IMR-90 (cell line): ENCODE data around the gene DNAH3. TPM values are rescaled to one million over a fixed set of nuclear protein-coding genes. Genes with fewer than 3 reads are reported as not detected.

ENCODE experiments used
- ATAC-seq: fragments of 200-7000 bp; cut with Tn5 transposase; 2 replicates; pipeline ENCODE4 v1.9.1; 2020; ENCODE audit warnings: low read depth, mild to moderate bottlenecking, moderate library complexity
- BruUV-seq: library from RNA; stranded (reverse); fragments of 400-500 nt; replicated peaks from 2 replicates; lab custom pipeline; 2021; lab: Mats Ljungman, UMichigan
- CTCF ChIA-PET: fragments of 300-600 bp; formaldehyde crosslinking; extraction: SDS; loops from one replicate; lab custom pipeline; 2021; ENCODE audit warnings: antibody characterized with exemption; lab: Yijun Ruan, JAX
- POLR2A ChIA-PET: fragments of 300-600 bp; sonication (Branson Sonifier 250); formaldehyde crosslinking; loops from one replicate; lab custom pipeline; 2022; ENCODE audit warnings: antibody characterized with exemption; ENCODE audit not compliant: unreplicated experiment; lab: Charles Lee
- DNase-seq: peaks from one replicate; pipeline ENCODE4 v3.0.0; 2013
- H2AFZ ChIP-seq: replicated peaks from 2 replicates; pipeline ENCODE3; 2013; ENCODE audit warnings: low read length, mild to moderate bottlenecking; ENCODE audit not compliant: poor library complexity
- H2AK5ac ChIP-seq: 2 replicates; pipeline ENCODE4 v1.6.1; 2013; ENCODE audit warnings: low read depth, low read length, inconsistent platforms
- H2AK9ac ChIP-seq: replicated peaks from 2 replicates; pipeline ENCODE3; 2013; ENCODE audit warnings: mild to moderate bottlenecking, low read depth, low read length, moderate library complexity; ENCODE audit not compliant: poor library complexity
- H2BK120ac ChIP-seq: 2 replicates; pipeline ENCODE4 v1.6.1; 2013; ENCODE audit warnings: low read depth, low read length, inconsistent platforms
- H2BK15ac ChIP-seq: 3 replicates; pipeline ENCODE4 v1.6.1; 2013; ENCODE audit warnings: low read depth, low read length, inconsistent platforms
- H2BK20ac ChIP-seq: 2 replicates; pipeline ENCODE4 v1.6.1; 2013; ENCODE audit warnings: low read depth, mild to moderate bottlenecking, inconsistent platforms, low read length, moderate library complexity
- H2BK5ac ChIP-seq: 2 replicates; pipeline ENCODE4 v1.6.1; 2013; ENCODE audit warnings: mild to moderate bottlenecking, low read depth, low read length, inconsistent platforms; ENCODE audit not compliant: poor library complexity, severe bottlenecking
- H3K14ac ChIP-seq: replicated peaks from 2 replicates; pipeline ENCODE4 v1.6.1; 2013; ENCODE audit warnings: low read depth, low read length, inconsistent platforms
- H3K18ac ChIP-seq: 2 replicates; pipeline ENCODE4 v1.6.1; 2013; ENCODE audit warnings: low read depth, low read length, control low read depth
- H3K23ac ChIP-seq: 2 replicates; pipeline ENCODE4 v1.6.1; 2013; ENCODE audit warnings: low read depth, low read length, inconsistent platforms
- H3K27ac ChIP-seq: 2 replicates; pipeline ENCODE4 v1.5.1; 2013; ENCODE audit warnings: mild to moderate bottlenecking, control low read depth, low read length; ENCODE audit not compliant: insufficient read depth
- H3K27me3 ChIP-seq: 2 replicates; pipeline ENCODE4 v1.6.1; 2013; ENCODE audit warnings: low read length; ENCODE audit not compliant: control insufficient read depth, insufficient read depth
- H3K36me3 ChIP-seq: 2 replicates; pipeline ENCODE4 v1.6.1; 2013; ENCODE audit warnings: low read length, mixed read lengths; ENCODE audit not compliant: control insufficient read depth, insufficient read depth
- H3K4ac ChIP-seq: 2 replicates; pipeline ENCODE4 v1.6.1; 2013; ENCODE audit warnings: low read depth, low read length, inconsistent platforms
- H3K4me1 ChIP-seq: 2 replicates; pipeline ENCODE4 v1.6.1; 2013; ENCODE audit warnings: low read length, mixed read lengths; ENCODE audit not compliant: control insufficient read depth, insufficient read depth
- H3K4me2 ChIP-seq: 2 replicates; pipeline ENCODE4 v1.6.1; 2013; ENCODE audit warnings: low read depth, mild to moderate bottlenecking, control low read depth, low read length, moderate library complexity
- H3K4me3 ChIP-seq: 2 replicates; pipeline ENCODE4 v1.5.1; 2013; ENCODE audit warnings: low read depth, mild to moderate bottlenecking, control low read depth, low read length, moderate library complexity; ENCODE audit not compliant: insufficient read depth
- H3K56ac ChIP-seq: 2 replicates; pipeline ENCODE4 v1.6.1; 2013; ENCODE audit warnings: low read length, inconsistent platforms; ENCODE audit not compliant: insufficient read depth; ENCODE audit errors: extremely low read depth
- H3K79me1 ChIP-seq, 2 experiments: 2 replicates each; pipeline ENCODE4 v1.6.1; 2013; ENCODE audit warnings: low read length in 2 of 2, inconsistent platforms in 1 of 2, low read depth in 1 of 2
- H3K9ac ChIP-seq: 2 replicates; pipeline ENCODE4 v1.6.1; 2013; ENCODE audit warnings: low read depth, low read length, control low read depth
- H3K9me1 ChIP-seq: 2 replicates; pipeline ENCODE4 v1.6.1; 2013; ENCODE audit warnings: low read length, inconsistent platforms; ENCODE audit not compliant: insufficient read depth
- H3K9me3 ChIP-seq: 2 replicates; pipeline ENCODE4 v1.6.1; 2013; ENCODE audit warnings: low read length; ENCODE audit not compliant: control insufficient read depth, insufficient read depth
- H4K20me1 ChIP-seq: 2 replicates; pipeline ENCODE4 v1.6.1; 2013; ENCODE audit warnings: low read length, inconsistent platforms; ENCODE audit not compliant: insufficient read depth
- H4K5ac ChIP-seq: 2 replicates; pipeline ENCODE4 v1.6.1; 2013; ENCODE audit warnings: mild to moderate bottlenecking, low read depth, low read length, control low read depth
- H4K8ac ChIP-seq, 2 experiments: 2 replicates each; pipeline ENCODE4 v1.6.1; 2013; ENCODE audit warnings: low read depth in 2 of 2, low read length in 2 of 2, control low read depth in 1 of 2, inconsistent platforms in 1 of 2
- H4K91ac ChIP-seq: 2 replicates; pipeline ENCODE4 v1.6.1; 2013; ENCODE audit warnings: low read depth, low read length, inconsistent platforms; ENCODE audit not compliant: insufficient read depth
- BHLHE40 ChIP-seq: fragments of 150-350 bp; IDR thresholded peaks from 2 replicates; pipeline ENCODE4 v1.6.1; 2016; ENCODE audit warnings: mild to moderate bottlenecking, low read depth, low read length
- POLR2A ChIP-seq: IDR thresholded peaks from 2 replicates; pipeline ENCODE4 v1.6.1; 2012; ENCODE audit warnings: mild to moderate bottlenecking, low read depth, low read length
- WGBS, 2 experiments: methylation state at CpG; one replicate each; pipeline versions ENCODE4 v1.1.5 to v1.1.7; 2013; ENCODE audit warnings: missing lambda C conversion rate in 2 of 2; ENCODE audit not compliant: insufficient read length in 1 of 2; ENCODE audit errors: extremely low coverage in 2 of 2; 5-methylcytosine and 5-hydroxymethylcytosine counted together
- dilution Hi-C: fragments of 300-500 bp; cut with HindIII; formaldehyde crosslinking; loops from one replicate; pipeline ENCODE4 v1.14.3; 2018; ENCODE audit warnings: low sequenced_read_pairs; ENCODE audit not compliant: unreplicated experiment
- in situ Hi-C: fragments of 300-500 bp; cut with MboI; formaldehyde crosslinking; loops from 3 replicates; pipeline ENCODE4 v1.14.3; 2019; ENCODE audit warnings: low sequenced_read_pairs, inconsistent platforms, mixed read lengths
- intact Hi-C: fragments of 100-400 bp; cut with micrococcal nuclease; formaldehyde crosslinking; loops from 2 replicates; pipeline ENCODE4 v1.10.0; 2022
- polyA plus RNA-seq, 3 experiments: library from polyadenylated mRNA; depleted of rRNA; stranded (reverse); fragments of >200 nt; gene quantifications; 2 replicates each; pipeline ENCODE4 v1.2.3, GENCODE V29; 2012; ENCODE audit warnings: low replicate concordance in 1 of 3
- total RNA-seq: library from RNA; depleted of rRNA; stranded (reverse); fragments of >200 nt; gene quantifications from 2 replicates; pipeline ENCODE4 v1.2.3, GENCODE V29; 2012
- TF ChIP-seq, protein P1 (sequence below): fragments of 150-350 bp; IDR thresholded peaks from 2 replicates; pipeline ENCODE4 v1.6.1; 2016; ENCODE audit warnings: low read depth, mild to moderate bottlenecking, low read length, moderate library complexity, borderline replicate concordance
- TF ChIP-seq, protein P2 (sequence below): conservative IDR thresholded peaks from 2 replicates; pipeline ENCODE4 v1.5.1; 2012; ENCODE audit warnings: mild to moderate bottlenecking, low read depth, low read length, improper control_type of control experiment

DNAH3 gene
- total and polyA plus RNA-seq, 2 of the 4 experiments (the other 2 are of a cell fraction): not detected

DNA sequence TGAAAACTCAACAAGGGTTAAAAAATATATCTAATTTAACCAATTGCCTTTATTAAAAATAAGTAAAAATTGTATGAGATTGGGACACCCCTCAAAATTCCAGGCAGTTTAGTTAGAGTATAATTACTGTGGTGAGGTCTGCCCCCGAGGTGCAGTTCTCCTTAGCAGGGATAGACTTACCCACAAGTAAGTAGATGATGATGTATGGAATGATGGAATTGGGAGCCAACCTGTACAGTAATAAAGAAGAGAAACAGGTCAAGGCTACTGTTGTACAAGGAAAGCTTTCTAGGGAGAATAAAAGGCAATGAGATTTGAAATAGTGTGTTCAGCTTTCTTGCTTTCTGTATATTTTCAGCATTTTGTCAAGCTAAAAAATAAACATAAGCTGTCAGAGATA is 9.6 kb upstream of the DNAH3 start:
- in situ Hi-C loops (loop anchor here (25.0 kb wide), 1 partner anchor 1177 kb away; no protein-coding TSS in a partner anchor), dilution Hi-C loops (no loop called here), intact Hi-C loops (no loop called here)
- Histone ChIP-seq H3K18ac (no peak overlapping the region), H2BK120ac (no peak overlapping the region), H4K8ac (no peak overlapping the region), H3K4me1 (peaks cover 9% of the 10 kb centered on the region), H3K4me2 (no peak overlapping the region), H3K79me1 (peaks cover 0 to 36% of the 10 kb centered on the region in 2 experiments; a peak in 3 of 4 replicates), H4K5ac (no peak overlapping the region), H3K9me1 (peaks cover 8% of the 10 kb centered on the region; the same call in 1 of the 2 replicates), H3K9ac (no peak overlapping the region), H3K36me3 (peaks cover 21% of the 10 kb centered on the region), H3K9me3 (no peaks in the 10 kb centered on the region), H3K27me3 (no peaks in the 10 kb centered on the region), H3K56ac (no peak overlapping the region), H3K14ac (no peak overlapping the region), H4K91ac (no peak overlapping the region), H3K27ac (no peak overlapping the region), H2BK15ac (0 out of 3 replicates have a peak overlapping the region, but pooled peaks have one; percentile 15), H2BK20ac (no peak overlapping the region), H3K23ac (no peak overlapping the region), H2AFZ (no peak overlapping the region), H3K4me3 (no peak overlapping the region), H3K4ac (no peak overlapping the region), H2AK9ac (no peak overlapping the region), H2AK5ac (no peak overlapping the region), H4K20me1 (peaks cover 3% of the 10 kb centered on the region; the same call in 1 of the 2 replicates), H2BK5ac (no peak overlapping the region)
- ATAC-seq (no peak), DNase-seq (no peak)
- BruUV-seq: no TSS peak
- no CpG with 5 or more reads among the region's 1 CpG for WGBS, 2 experiments
- POLR2A ChIA-PET: no interaction called here
- TF ChIP-seq, protein P1, sequence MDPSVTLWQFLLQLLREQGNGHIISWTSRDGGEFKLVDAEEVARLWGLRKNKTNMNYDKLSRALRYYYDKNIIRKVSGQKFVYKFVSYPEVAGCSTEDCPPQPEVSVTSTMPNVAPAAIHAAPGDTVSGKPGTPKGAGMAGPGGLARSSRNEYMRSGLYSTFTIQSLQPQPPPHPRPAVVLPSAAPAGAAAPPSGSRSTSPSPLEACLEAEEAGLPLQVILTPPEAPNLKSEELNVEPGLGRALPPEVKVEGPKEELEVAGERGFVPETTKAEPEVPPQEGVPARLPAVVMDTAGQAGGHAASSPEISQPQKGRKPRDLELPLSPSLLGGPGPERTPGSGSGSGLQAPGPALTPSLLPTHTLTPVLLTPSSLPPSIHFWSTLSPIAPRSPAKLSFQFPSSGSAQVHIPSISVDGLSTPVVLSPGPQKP: no peak
- no peak for TF ChIP-seq BHLHE40
- no peak for TF ChIP-seq POLR2A
- TF ChIP-seq, protein P2, sequence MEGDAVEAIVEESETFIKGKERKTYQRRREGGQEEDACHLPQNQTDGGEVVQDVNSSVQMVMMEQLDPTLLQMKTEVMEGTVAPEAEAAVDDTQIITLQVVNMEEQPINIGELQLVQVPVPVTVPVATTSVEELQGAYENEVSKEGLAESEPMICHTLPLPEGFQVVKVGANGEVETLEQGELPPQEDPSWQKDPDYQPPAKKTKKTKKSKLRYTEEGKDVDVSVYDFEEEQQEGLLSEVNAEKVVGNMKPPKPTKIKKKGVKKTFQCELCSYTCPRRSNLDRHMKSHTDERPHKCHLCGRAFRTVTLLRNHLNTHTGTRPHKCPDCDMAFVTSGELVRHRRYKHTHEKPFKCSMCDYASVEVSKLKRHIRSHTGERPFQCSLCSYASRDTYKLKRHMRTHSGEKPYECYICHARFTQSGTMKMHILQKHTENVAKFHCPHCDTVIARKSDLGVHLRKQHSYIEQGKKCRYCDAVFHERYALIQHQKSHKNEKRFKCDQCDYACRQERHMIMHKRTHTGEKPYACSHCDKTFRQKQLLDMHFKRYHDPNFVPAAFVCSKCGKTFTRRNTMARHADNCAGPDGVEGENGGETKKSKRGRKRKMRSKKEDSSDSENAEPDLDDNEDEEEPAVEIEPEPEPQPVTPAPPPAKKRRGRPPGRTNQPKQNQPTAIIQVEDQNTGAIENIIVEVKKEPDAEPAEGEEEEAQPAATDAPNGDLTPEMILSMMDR: no peak
- CTCF ChIA-PET: interaction anchor here (2.5 kb wide), 1 partner anchor 140 kb away, joined by 10 read pairs; no protein-coding TSS in a partner anchor
